Measurements from ENCODE around the gene ADH1B. TPM values are rescaled to one million over a fixed set of nuclear protein-coding genes. Genes with fewer than 3 reads are reported as not detected.
"Not testable (repeated sequence)": the region's sequence is repeated elsewhere in the genome, so short reads cannot be mapped to it uniquely, and the experiment has no call there.

Gene ADH1B
- total RNA-seq, 1 donor from 2014 or later = 891 TPM

- no peak for TF ChIP-seq POLR2AphosphoS5 (IDR thresholded peaks at IDR 0.05; ENCODE audit: insufficient read depth in 1 of 2, low read depth in 1 of 2)
- intact Hi-C loops (cut with DNase I) = no loop called here
- H3K27ac ChIP-seq = peak overlapping the region; percentile 10
- H3K36me3 ChIP-seq = no peaks in the 10 kb centered on the region
- DNase-seq (ENCODE audit: extremely low spot score in 2 of 2) = no peak
- H3K9me3 ChIP-seq = no peaks in the 10 kb centered on the region
- H3K27me3 ChIP-seq = no peaks in the 10 kb centered on the region
- H3K4me3 ChIP-seq = no peak overlapping the region
- H3K4me1 ChIP-seq = no peaks in the 10 kb centered on the region
Observed at GRCh38 chr4:99361268-99361898, 40.2 kb upstream of the ADH1B start.

GRCh38 chr4:99359480-99360204, 38.4 kb upstream of the ADH1B start:
- intact Hi-C loops (cut with DNase I) = no loop called here
- Histone ChIP-seq H3K27me3 (no peaks in the 10 kb centered on the region), H3K9me3 (no peaks in the 10 kb centered on the region), H3K4me1 (no peaks in the 10 kb centered on the region), H3K27ac (no peak overlapping the region), H3K4me3 (no peak overlapping the region), H3K36me3 (no peaks in the 10 kb centered on the region)
- DNase-seq (ENCODE audit: extremely low spot score in 2 of 2) = no peak
- TF ChIP-seq CTCF (IDR thresholded peaks at IDR 0.05) (no peak), POLR2AphosphoS5 (IDR thresholded peaks at IDR 0.05; ENCODE audit: insufficient read depth in 1 of 2, low read depth in 1 of 2) (no peak), POLR2A (IDR thresholded peaks at IDR 0.05) (no peak)

GRCh38 chr4:99357948-99358347, 36.7 kb upstream of the ADH1B start:
- H3K4me1 ChIP-seq = peaks cover 6% of the 10 kb centered on the region
- H3K27ac ChIP-seq = no peak overlapping the region
- no peaks in the 10 kb centered on the region for H3K36me3 ChIP-seq
- no peak for DNase-seq (ENCODE audit: extremely low spot score in 2 of 2)
- no peaks in the 10 kb centered on the region for H3K9me3 ChIP-seq
- no peak for TF ChIP-seq POLR2A (IDR thresholded peaks at IDR 0.05)
- TF ChIP-seq POLR2AphosphoS5 (IDR thresholded peaks at IDR 0.05; ENCODE audit: insufficient read depth in 1 of 2, low read depth in 1 of 2) = no peak
- TF ChIP-seq CTCF (IDR thresholded peaks at IDR 0.05) = no peak
- intact Hi-C loops (cut with DNase I) = no loop called here
- H3K4me3 ChIP-seq = no peak overlapping the region
- no peaks in the 10 kb centered on the region for H3K27me3 ChIP-seq

- DNase-seq (ENCODE audit: extremely low spot score in 2 of 2) = no peak
- H3K4me3 ChIP-seq = no peak overlapping the region
- peaks cover 12% of the 10 kb centered on the region for H3K4me1 ChIP-seq
- no peaks in the 10 kb centered on the region for H3K9me3 ChIP-seq
- no peak for TF ChIP-seq POLR2AphosphoS5 (IDR thresholded peaks at IDR 0.05; ENCODE audit: insufficient read depth in 1 of 2, low read depth in 1 of 2)
- TF ChIP-seq CTCF (IDR thresholded peaks at IDR 0.05) = no peak
- TF ChIP-seq POLR2A (IDR thresholded peaks at IDR 0.05) = no peak
- intact Hi-C loops (cut with DNase I) = no loop called here
- H3K27ac ChIP-seq = no peak overlapping the region
- no peaks in the 10 kb centered on the region for H3K27me3 ChIP-seq
- H3K36me3 ChIP-seq = no peaks in the 10 kb centered on the region
Observed at GRCh38 chr4:99356992-99357391, 35.8 kb upstream of the ADH1B start.

GRCh38 chr4:99356149-99356548, 34.9 kb upstream of the ADH1B start:
- intact Hi-C loops (cut with DNase I); H3K4me3 ChIP-seq; H3K27ac ChIP-seq; DNase-seq (ENCODE audit: extremely low spot score in 2 of 2); H3K9me3 ChIP-seq; H3K27me3 ChIP-seq; H3K36me3 ChIP-seq: not testable (repeated sequence)
- H3K4me1 ChIP-seq = peaks cover 12% of the 10 kb centered on the region
